ENCODE measurements around the gene CYB5R3.
A peak's percentile ranks its signal among the peaks of the same experiment; 100 is the strongest.
"Not testable (repeated sequence)": the region's sequence is repeated elsewhere in the genome, so short reads cannot be mapped to it uniquely, and the experiment has no call there.

The CYB5R3 gene

GRCh38 chr22:42677936-42678335 is 28.7 kb upstream of the CYB5R3 start:
- DNase-seq: not testable (repeated sequence)

GRCh38 chr22:42676059-42676607 is 26.9 kb upstream of the CYB5R3 start:
- DNase-seq: no peak

GRCh38 chr22:42673898-42674401 is 24.8 kb upstream of the CYB5R3 start:
- DNase-seq: no peak

- not testable (repeated sequence) for DNase-seq
These were observed 23.9 kb upstream of the CYB5R3 start for GRCh38 chr22:42673071-42673470.

- no peak for DNase-seq
These were observed 21.9 kb upstream of the CYB5R3 start for GRCh38 chr22:42670921-42671709.

GRCh38 chr22:42670046-42670445 is 20.9 kb upstream of the CYB5R3 start:
- no peak for DNase-seq

- DNase-seq: not testable (repeated sequence)
These were observed 17.2 kb upstream of the CYB5R3 start for GRCh38 chr22:42666393-42666792.

GRCh38 chr22:42664976-42665831 is 16.0 kb upstream of the CYB5R3 start:
- no peak for DNase-seq

GRCh38 chr22:42661985-42662831 is 13.0 kb upstream of the CYB5R3 start:
- DNase-seq: peak; percentile 76

- DNase-seq: no peak
These were observed 7.4 kb upstream of the CYB5R3 start for GRCh38 chr22:42656578-42656977.

- no peak for DNase-seq
These were observed 6.5 kb upstream of the CYB5R3 start for GRCh38 chr22:42655693-42656092.

GRCh38 chr22:42654436-42655073 is 5.4 kb upstream of the CYB5R3 start:
- no peak for DNase-seq

- DNase-seq: no peak
These were observed 4.8 kb upstream of the CYB5R3 start for GRCh38 chr22:42653999-42654398.

GRCh38 chr22:42651134-42651533 is 1.9 kb upstream of the CYB5R3 start:
- DNase-seq: no peak

GRCh38 chr22:42648368-42649245 is 585 bp downstream of the CYB5R3 start:
- DNase-seq: peak; percentile 56

- no peak for DNase-seq
These were observed 1.2 kb downstream of the CYB5R3 start for GRCh38 chr22:42648017-42648367.

GRCh38 chr22:42646569-42647525 is 2.3 kb downstream of the CYB5R3 start:
- DNase-seq: no peak

- no peak for DNase-seq
These were observed 3.1 kb downstream of the CYB5R3 start for GRCh38 chr22:42645938-42646568.

GRCh38 chr22:42645341-42645937 is 3.8 kb downstream of the CYB5R3 start:
- DNase-seq: no peak

All from effector CD8-positive, alpha-beta T cell (primary cell).